ENCODE results near the gene ALX3.

DNA sequence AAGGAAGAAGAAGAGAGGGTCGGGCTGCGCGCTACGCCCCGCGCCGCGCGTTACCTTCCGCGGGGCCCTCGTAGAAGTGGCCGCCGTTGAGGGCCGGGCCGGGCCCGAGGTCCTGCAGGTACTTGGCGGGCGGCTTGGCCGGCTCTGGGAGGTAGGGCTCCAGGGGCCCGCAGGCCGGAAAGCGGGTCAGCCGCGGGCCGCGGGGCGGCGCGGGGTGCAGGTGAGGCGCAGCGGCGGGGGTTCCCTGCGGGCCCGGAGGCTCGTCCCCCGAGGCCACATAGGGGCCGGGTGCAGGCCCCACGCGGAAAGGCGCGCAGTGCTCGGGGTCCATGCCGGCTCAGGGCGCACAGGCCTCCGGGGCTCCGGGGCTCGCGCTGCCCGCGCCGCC lies 196 bp downstream of the ALX3 start:
- TF ChIP-seq CTCF (IDR thresholded peaks at IDR 0.05) = no peak
- no peak for TF ChIP-seq POLR2AphosphoS5 (IDR thresholded peaks at IDR 0.05)
- no peak for TF ChIP-seq EP300 (IDR thresholded peaks at IDR 0.05)
- no peak for TF ChIP-seq POLR2A (IDR thresholded peaks at IDR 0.05)
